ENCODE measurements around the gene HIRIP3. TPM values are rescaled to one million over a fixed set of nuclear protein-coding genes. Genes with fewer than 3 reads are reported as not detected.
A peak's percentile ranks its signal among the peaks of the same experiment; 100 is the strongest.

Gene HIRIP3
- total RNA-seq, 2 donors from 2014 or later, result 11.2 to 17.1 TPM

GRCh38 chr16:29974291-29975133 lies 20.9 kb downstream of the HIRIP3 start:
- Histone ChIP-seq H3K36me3 (replicated peaks in 1 of 2; ENCODE audit: insufficient read depth in 1 of 2, low read depth in 2 of 2) (peaks cover 0 to 13% of the 10 kb centered on the region in 2 donors), H3K4me1 (peaks cover 35% of the 10 kb centered on the region), H3K4me3 (peak overlapping the region; percentile 82 to 90), H3K27ac (peak overlapping the region in 3 of 4 donors; percentile 74 to 88 (median 88)), H3K27me3 (no peaks in the 10 kb centered on the region), H3K9me3 (no peaks in the 10 kb centered on the region)
- WGBS, 2 donors, result 2% methylated on average over 15 to 30 of the region's 31 CpGs
- ATAC-seq (no peak), DNase-seq (peak in 1 of 4 donors; percentile 33)
- intact Hi-C loops (cut with DNase I), result no loop called here
- TF ChIP-seq POLR2A (IDR thresholded peaks at IDR 0.05), result no peak
- TF ChIP-seq CTCF (IDR thresholded peaks at IDR 0.05), result no peak

GRCh38 chr16:29973384-29974246 lies 21.8 kb downstream of the HIRIP3 start, which contains the start of gene TAOK2:
Gene TAOK2 (plus strand): TSS chr16:29973868. CDS start chr16:29977773, 3,905 bp downstream.
- Histone ChIP-seq H3K27me3 (no peaks in the 10 kb centered on the region), H3K36me3 (replicated peaks in 1 of 2; ENCODE audit: insufficient read depth in 1 of 2, low read depth in 2 of 2) (peaks cover 0 to 8% of the 10 kb centered on the region in 2 donors), H3K9me3 (no peaks in the 10 kb centered on the region), H3K4me1 (peaks cover 35% of the 10 kb centered on the region), H3K4me3 (peak within 1 kb of the TSS; percentile 82 to 90), H3K27ac (peak within 1 kb of the TSS; percentile 68 to 88 (median 81))
- intact Hi-C loops (cut with DNase I), result no loop called here
- WGBS, 2 donors, result 2 to 4% methylated on average over 32 to 75 of the region's 75 CpGs
- peak; percentile 98 for ATAC-seq
- TF ChIP-seq CTCF (IDR thresholded peaks at IDR 0.05) (no peak), POLR2A (IDR thresholded peaks at IDR 0.05) (peak; percentile 21 to 84 (median 80))
- peak; percentile 98 to 100 (median 99) for DNase-seq

- H3K4me3 ChIP-seq, result no peak overlapping the region
- H3K36me3 ChIP-seq (replicated peaks in 1 of 2; ENCODE audit: insufficient read depth in 1 of 2, low read depth in 2 of 2), result peaks cover 0 to 6% of the 10 kb centered on the region in 2 donors
- H3K9me3 ChIP-seq, result no peaks in the 10 kb centered on the region
- peak overlapping the region in 3 of 4 donors; percentile 68 to 88 (median 88) for H3K27ac ChIP-seq
- intact Hi-C loops (cut with DNase I), result no loop called here
- DNase-seq, result no peak
- WGBS, 2 donors, result 34 to 48% methylated on average over 6 of the region's 6 CpGs
- H3K27me3 ChIP-seq, result no peaks in the 10 kb centered on the region
- H3K4me1 ChIP-seq, result peaks cover 35% of the 10 kb centered on the region
- ATAC-seq, result no peak
- no peak for TF ChIP-seq POLR2A (IDR thresholded peaks at IDR 0.05)
Observed at GRCh38 chr16:29972992-29973383, 22.4 kb downstream of the HIRIP3 start.

- DNase-seq (no peak), ATAC-seq (no peak)
- H3K4me1 ChIP-seq, result peaks cover 35% of the 10 kb centered on the region
- peaks cover 0 to 3% of the 10 kb centered on the region in 2 donors for H3K36me3 ChIP-seq (replicated peaks in 1 of 2; ENCODE audit: insufficient read depth in 1 of 2, low read depth in 2 of 2)
- H3K4me3 ChIP-seq, result no peak overlapping the region
- no peaks in the 10 kb centered on the region for H3K9me3 ChIP-seq
- intact Hi-C loops (cut with DNase I), result no loop called here
- H3K27ac ChIP-seq, result peak overlapping the region in 1 of 4 donors; percentile 88
- TF ChIP-seq POLR2A (IDR thresholded peaks at IDR 0.05) (no peak), CTCF (IDR thresholded peaks at IDR 0.05) (no peak)
- H3K27me3 ChIP-seq, result no peaks in the 10 kb centered on the region
- WGBS, 2 donors, result 77 to 94% methylated on average over 1 of the region's 1 CpG
Observed at GRCh38 chr16:29972500-29972899, 22.9 kb downstream of the HIRIP3 start.

- H3K27ac ChIP-seq, result no peak overlapping the region
- no peaks in the 10 kb centered on the region for H3K27me3 ChIP-seq
- intact Hi-C loops (cut with DNase I), result no loop called here
- H3K4me1 ChIP-seq, result peaks cover 25% of the 10 kb centered on the region
- TF ChIP-seq POLR2A (IDR thresholded peaks at IDR 0.05), result no peak
- TF ChIP-seq CTCF (IDR thresholded peaks at IDR 0.05), result no peak
- ATAC-seq (no peak), DNase-seq (no peak)
- peaks cover 0 to 3% of the 10 kb centered on the region in 2 donors for H3K36me3 ChIP-seq (replicated peaks in 1 of 2; ENCODE audit: insufficient read depth in 1 of 2, low read depth in 2 of 2)
- no peaks in the 10 kb centered on the region for H3K9me3 ChIP-seq
- WGBS, 2 donors, result 84 to 87% methylated on average over 8 of the region's 8 CpGs
- no peak overlapping the region for H3K4me3 ChIP-seq
Observed at GRCh38 chr16:29971304-29971703, 24.1 kb downstream of the HIRIP3 start.

All from body of pancreas (tissue), 4 donors.